GM23338 (cell line): ENCODE results near the gene WTIP.

ENCODE experiments used
- CREB1 ChIP-seq: fragments of 250-450 bp; sonication (Bioruptor Pico); IDR thresholded peaks from 2 replicates; pipeline ENCODE4 v1.5.0; 2020; ENCODE audit warnings: low read depth, mild to moderate bottlenecking, moderate library complexity
- CTCF ChIP-seq, 2 experiments: fragments of 200-600 bp in 1 of 2; sonication (generic) in 1 of 2; conservative IDR thresholded peaks; 2 replicates each; pipeline versions ENCODE4 v1.5.1 to v1.6.1; 2016 to 2017; ENCODE audit warnings: antibody characterized with exemption in 2 of 2, low read depth in 2 of 2, mild to moderate bottlenecking in 2 of 2, moderate library complexity in 1 of 2
- ETS1 ChIP-seq: IDR thresholded peaks from 2 replicates; pipeline ENCODE4 v1.6.1; 2016; ENCODE audit warnings: antibody characterized with exemption
- EZH2 ChIP-seq: fragments of 200-600 bp; sonication (generic); IDR thresholded peaks from one replicate; pipeline ENCODE4 v1.8.0; 2017; ENCODE audit warnings: antibody characterized with exemption, mild to moderate bottlenecking, low read depth; ENCODE audit not compliant: unreplicated experiment
- EZH2phosphoT487 ChIP-seq: fragments of 200-600 bp; sonication (generic); IDR thresholded peaks from one replicate; pipeline ENCODE4 v1.8.1; 2018; ENCODE audit warnings: antibody characterized with exemption; ENCODE audit not compliant: unreplicated experiment
- JUNB ChIP-seq: IDR thresholded peaks from one replicate; pipeline ENCODE4 v1.6.1; 2016; ENCODE audit warnings: antibody characterized with exemption; ENCODE audit not compliant: unreplicated experiment
- NANOG ChIP-seq: IDR thresholded peaks from 2 replicates; pipeline ENCODE4 v1.6.1; 2016; ENCODE audit warnings: antibody characterized with exemption, borderline replicate concordance
- POLR2AphosphoS5 ChIP-seq: IDR thresholded peaks from 2 replicates; pipeline ENCODE4 v1.6.1; 2016; ENCODE audit warnings: antibody characterized with exemption, low read depth
- REST ChIP-seq: IDR thresholded peaks from one replicate; pipeline ENCODE4 v1.6.1; 2018; ENCODE audit warnings: antibody characterized with exemption; ENCODE audit not compliant: unreplicated experiment
- STAT1 ChIP-seq: IDR thresholded peaks from one replicate; pipeline ENCODE4 v1.6.1; 2016; ENCODE audit warnings: antibody characterized with exemption; ENCODE audit not compliant: unreplicated experiment
- ZNF114 ChIP-seq: fragments of 250-450 bp; sonication (Bioruptor Pico); IDR thresholded peaks from 2 replicates; pipeline ENCODE4 v1.5.0; 2020; ENCODE audit warnings: mild to moderate bottlenecking, moderate library complexity
- ZNF331 ChIP-seq: fragments of 250-450 bp; sonication (Bioruptor Pico); IDR thresholded peaks from 2 replicates; pipeline ENCODE4 v1.5.0; 2020; ENCODE audit warnings: low read depth, mild to moderate bottlenecking, moderate library complexity
- ZNF462 ChIP-seq: fragments of 250-450 bp; sonication (Bioruptor Pico); IDR thresholded peaks from 2 replicates; pipeline ENCODE4 v1.5.0; 2020; ENCODE audit warnings: mild to moderate bottlenecking, moderate library complexity

GRCh38 chr19:34468409-34468808, 13.1 kb upstream of the WTIP start:
- TF ChIP-seq CTCF (conservative IDR thresholded peaks at IDR 0.05; ENCODE audit: low read depth in 2 of 2) (no peak), REST (no peak), POLR2AphosphoS5 (no peak), EZH2phosphoT487 (no peak), JUNB (no peak), EZH2 (no peak), ZNF462 (CRISPR knock-in tag) (no peak), CREB1 (CRISPR knock-in tag) (no peak), STAT1 (no peak), ZNF331 (no peak), NANOG (no peak), ZNF114 (no peak), ETS1 (no peak)
